Calu3 (cell line): Measurements from ENCODE around the gene FAM227A. TPM values are rescaled to one million over a fixed set of nuclear protein-coding genes. Genes with fewer than 3 reads are reported as not detected.
A peak's percentile ranks its signal among the peaks of the same experiment; 100 is the strongest.

Experiments
- BruUV-seq: library from RNA; stranded (reverse); fragments of 400-500 nt; replicated peaks from 2 replicates; lab custom pipeline; 2021; lab: Mats Ljungman, UMichigan
- CTCF ChIA-PET: fragments of 300-600 bp; sonication (Branson Sonifier 250); formaldehyde crosslinking; loops from one replicate; lab custom pipeline; 2022; ENCODE audit warnings: antibody characterized with exemption; lab: Charles Lee
- DNase-seq: peaks from one replicate; pipeline ENCODE4 v3.0.0; 2022
- H3K27ac Mint-ChIP-seq: one replicate; pipeline ENCODE4 v1.8.0; 2022; ENCODE audit warnings: mixed read lengths; ENCODE audit not compliant: unreplicated experiment
- H3K27me3 Mint-ChIP-seq: one replicate; pipeline ENCODE4 v1.8.0; 2022; ENCODE audit warnings: mixed read lengths; ENCODE audit not compliant: unreplicated experiment
- H3K36me3 Mint-ChIP-seq: one replicate; pipeline ENCODE4 v1.8.0; 2022; ENCODE audit warnings: mild to moderate bottlenecking, moderate library complexity, mixed read lengths; ENCODE audit not compliant: insufficient read depth, unreplicated experiment
- H3K4me1 Mint-ChIP-seq: one replicate; pipeline ENCODE4 v1.8.0; 2022; ENCODE audit warnings: mild to moderate bottlenecking, low read depth, mixed read lengths; ENCODE audit not compliant: unreplicated experiment
- H3K4me3 Mint-ChIP-seq: one replicate; pipeline ENCODE4 v1.8.0; 2022; ENCODE audit warnings: mild to moderate bottlenecking, low read depth, moderate library complexity, mixed read lengths; ENCODE audit not compliant: unreplicated experiment
- H3K9me3 Mint-ChIP-seq: one replicate; pipeline ENCODE4 v1.8.0; 2022; ENCODE audit warnings: low read depth, mixed read lengths; ENCODE audit not compliant: unreplicated experiment
- CTCF ChIP-seq: fragments of 200-600 bp; IDR thresholded peaks from one replicate; pipeline ENCODE4 v1.8.0; 2022; ENCODE audit warnings: antibody characterized with exemption; ENCODE audit not compliant: unreplicated experiment
- intact Hi-C: fragments of 100-400 bp; cut with micrococcal nuclease; formaldehyde crosslinking; loops from one replicate; pipeline ENCODE4 v1.10.0; 2022; ENCODE audit not compliant: unreplicated experiment
- total RNA-seq: library from RNA; stranded (reverse); gene quantifications from 2 replicates; pipeline ENCODE4 v1.2.3, GENCODE V29; 2022

The FAM227A gene
- total RNA-seq, 1 experiment from 2014 or later = 9.6 TPM

GRCh38 chr22:38700789-38701628, 44.8 kb upstream of the FAM227A start, which contains the start of gene JOSD1:
Gene JOSD1, minus strand, starts transcription at chr22:38700943. Its CDS starts 956 bp downstream, at chr22:38699987.
- Mint-ChIP-seq H3K27ac (peak within 1 kb of the TSS; percentile 98), H3K4me1 (peaks cover 29% of the 10 kb centered on the region), H3K27me3 (no peaks in the 10 kb centered on the region), H3K36me3 (peaks cover 72% of the 10 kb centered on the region), H3K4me3 (peak within 1 kb of the TSS; percentile 76), H3K9me3 (no peaks in the 10 kb centered on the region)
- TSS peak; percentile 88 for BruUV-seq
- DNase-seq = peak; percentile 97
- CTCF ChIA-PET = no interaction called here
- intact Hi-C loops = no loop called here
- no peak for TF ChIP-seq CTCF

DNA sequence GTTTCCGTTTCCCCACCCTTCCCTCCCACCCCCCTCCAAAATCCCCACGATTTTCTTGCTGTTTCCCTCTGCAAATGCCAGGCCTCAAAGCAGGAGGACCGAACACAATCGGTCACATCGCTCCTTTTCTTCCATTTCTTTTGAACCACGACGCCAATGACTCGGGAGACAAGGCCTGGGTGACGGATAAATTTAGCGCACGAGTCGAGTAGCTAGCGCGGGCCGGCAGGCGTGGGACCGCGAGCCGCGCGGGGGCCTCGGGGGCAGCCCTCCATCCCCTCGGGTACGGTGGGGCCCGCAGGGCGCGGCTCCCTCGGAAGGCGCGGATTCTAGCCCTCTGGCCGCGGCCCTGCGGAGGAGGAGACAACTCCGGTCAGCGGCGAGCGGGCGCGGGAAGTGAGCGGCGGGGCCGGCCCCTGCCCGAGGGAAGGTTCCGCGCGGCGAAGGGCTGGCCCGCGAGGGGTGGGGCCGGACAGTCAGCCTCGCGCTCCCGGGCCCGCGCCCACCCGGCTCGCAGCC, 44.1 kb upstream of the FAM227A start:
- Mint-ChIP-seq H3K27ac (peak overlapping the region; percentile 98), H3K36me3 (peaks cover 67% of the 10 kb centered on the region), H3K4me1 (peaks cover 32% of the 10 kb centered on the region), H3K9me3 (no peaks in the 10 kb centered on the region), H3K4me3 (peak overlapping the region; percentile 76), H3K27me3 (no peaks in the 10 kb centered on the region)
- CTCF ChIA-PET = interaction anchor here (0.6 to 1.6 kb wide), 2 partner anchors 18 to 1014 kb away, joined by 3 to 8 read pairs; partner anchors contain the start of genes NOL12 and TOMM22
- peak; percentile 73 for DNase-seq
- intact Hi-C loops = no loop called here
- BruUV-seq = no TSS peak
- no peak for TF ChIP-seq CTCF

- BruUV-seq = TSS peak; percentile 69
- peaks cover 67% of the 10 kb centered on the region for H3K36me3 Mint-ChIP-seq
- peak overlapping the region; percentile 98 for H3K27ac Mint-ChIP-seq
- peaks cover 32% of the 10 kb centered on the region for H3K4me1 Mint-ChIP-seq
- H3K27me3 Mint-ChIP-seq = no peaks in the 10 kb centered on the region
- TF ChIP-seq CTCF = no peak
- H3K4me3 Mint-ChIP-seq = peak overlapping the region; percentile 76
- DNase-seq = no peak
- no peaks in the 10 kb centered on the region for H3K9me3 Mint-ChIP-seq
- CTCF ChIA-PET = interaction anchor here (1.6 kb wide), 1 partner anchor 18 kb away, joined by 8 read pairs; the partner anchor contains the start of gene TOMM22
- intact Hi-C loops = no loop called here
Observed at GRCh38 chr22:38699784-38700183, 43.6 kb upstream of the FAM227A start.

DNA sequence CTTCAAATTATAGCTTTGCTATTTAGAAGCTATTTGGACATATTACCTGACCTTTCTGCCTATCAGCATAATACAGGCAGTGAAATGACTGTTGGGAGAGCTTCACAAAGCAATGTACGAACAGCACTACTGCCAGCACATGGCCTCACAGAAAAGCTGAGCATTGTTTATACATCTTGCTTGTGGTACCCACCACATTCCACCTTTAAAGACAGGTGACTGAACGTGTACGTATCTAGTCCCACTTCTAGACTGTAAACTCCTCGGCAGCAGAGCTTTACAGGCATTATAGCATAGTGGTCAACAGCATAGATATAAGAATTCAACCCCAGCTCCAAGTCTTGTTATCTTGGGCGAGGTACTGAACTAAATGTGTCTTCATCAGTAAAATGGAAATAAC, 43.0 kb upstream of the FAM227A start:
- TF ChIP-seq CTCF = no peak
- intact Hi-C loops = no loop called here
- Mint-ChIP-seq H3K27ac (peak overlapping the region; percentile 98), H3K4me3 (peak overlapping the region; percentile 76), H3K36me3 (peaks cover 72% of the 10 kb centered on the region), H3K27me3 (no peaks in the 10 kb centered on the region), H3K4me1 (peaks cover 35% of the 10 kb centered on the region), H3K9me3 (no peaks in the 10 kb centered on the region)
- no TSS peak for BruUV-seq
- CTCF ChIA-PET = interaction anchor here (1.6 kb wide), 1 partner anchor 17 kb away, joined by 8 read pairs; the partner anchor contains the start of gene TOMM22
- DNase-seq = no peak
